GM18499 (cell line): ENCODE results near the gene SLC6A13.

ENCODE experiments used
- ATAC-seq: cut with Tn5 transposase; IDR thresholded peaks from one replicate; pipeline ENCODE4 v1.9.1; 2021; ENCODE audit warnings: moderate number of reproducible peaks; ENCODE audit not compliant: insufficient read depth, unreplicated experiment

SLC6A13 gene

DNA sequence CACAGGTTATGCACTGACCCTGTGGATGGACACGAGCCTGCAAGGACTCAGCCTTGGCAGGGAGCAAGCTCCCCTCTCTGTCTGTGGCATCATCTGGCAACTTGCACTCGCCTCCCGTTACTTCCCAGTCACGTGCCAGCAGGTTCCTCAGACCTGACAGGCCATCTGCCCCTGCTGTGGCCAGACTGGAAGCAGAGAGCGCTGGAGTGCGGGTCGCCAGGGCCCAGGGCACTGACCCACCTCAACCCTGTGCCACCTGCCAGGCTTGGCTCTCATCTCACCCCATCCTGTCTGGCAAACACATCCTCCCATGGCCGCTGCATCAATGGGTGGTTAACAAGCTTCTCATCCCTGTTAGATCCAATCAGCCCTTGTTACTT lies 77.1 kb downstream of the SLC6A13 start:
- no peak for ATAC-seq

DNA sequence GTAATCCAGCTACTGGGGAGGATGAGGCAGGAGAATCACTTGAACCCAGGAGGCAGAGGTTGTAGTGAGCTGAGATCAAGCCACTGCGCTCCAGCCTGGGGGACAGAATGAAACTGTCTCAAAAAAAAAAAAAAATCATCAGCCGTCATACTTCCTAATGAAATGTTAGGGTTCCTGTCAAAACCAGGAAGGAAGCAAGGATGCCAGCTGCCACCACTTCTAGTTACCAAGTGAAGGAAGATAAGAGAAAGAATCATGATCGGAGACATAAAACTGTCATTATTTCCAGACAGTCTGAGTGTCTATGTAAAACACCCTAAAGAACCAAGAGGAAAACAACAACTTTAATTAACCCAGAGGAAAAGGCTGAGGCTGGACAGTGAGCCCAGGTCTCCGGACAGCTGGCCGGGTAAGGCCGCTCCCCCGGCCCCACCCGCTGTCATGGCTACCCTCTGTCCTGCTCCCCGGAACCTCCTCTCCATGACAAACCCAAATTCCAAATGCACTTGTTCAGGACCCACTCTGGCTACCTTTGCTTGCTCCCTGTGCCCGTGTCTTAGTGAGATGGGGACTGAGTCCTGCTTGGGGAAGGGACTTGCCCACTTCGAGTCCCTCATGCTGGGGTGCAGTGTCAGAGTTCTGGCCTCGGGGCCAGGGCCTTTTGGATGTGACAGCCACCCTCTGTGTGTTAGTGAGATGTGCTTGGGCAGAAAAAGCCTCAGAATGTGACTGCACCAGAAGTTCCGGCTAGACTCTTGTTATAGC lies 77.6 kb downstream of the SLC6A13 start:
- ATAC-seq: no peak

DNA sequence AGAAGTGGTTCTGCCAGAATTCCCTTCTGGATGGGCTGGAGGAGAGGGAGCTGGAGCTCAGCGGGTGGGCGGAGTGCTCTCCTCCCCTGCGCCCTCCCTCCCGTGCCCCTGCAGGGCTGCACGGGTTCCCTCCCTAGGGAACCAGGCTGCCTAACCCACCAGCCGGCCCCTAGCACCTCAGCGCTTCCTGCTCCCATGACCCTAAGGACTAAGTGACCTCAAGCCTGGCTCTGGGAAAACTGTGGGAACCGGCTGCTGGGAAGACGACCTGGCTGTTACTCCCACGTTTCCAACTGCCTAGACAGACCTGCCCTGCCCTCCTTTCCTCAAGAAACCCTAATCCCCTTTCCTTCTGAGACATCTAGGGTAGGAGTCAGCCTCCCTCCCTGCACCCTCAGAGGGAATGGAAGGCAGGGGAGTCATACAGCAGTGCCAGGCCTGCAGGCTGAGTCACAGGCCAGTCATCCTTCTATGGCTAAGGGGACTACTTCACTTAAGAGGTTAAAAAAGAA lies 80.2 kb downstream of the SLC6A13 start:
- no peak for ATAC-seq

DNA sequence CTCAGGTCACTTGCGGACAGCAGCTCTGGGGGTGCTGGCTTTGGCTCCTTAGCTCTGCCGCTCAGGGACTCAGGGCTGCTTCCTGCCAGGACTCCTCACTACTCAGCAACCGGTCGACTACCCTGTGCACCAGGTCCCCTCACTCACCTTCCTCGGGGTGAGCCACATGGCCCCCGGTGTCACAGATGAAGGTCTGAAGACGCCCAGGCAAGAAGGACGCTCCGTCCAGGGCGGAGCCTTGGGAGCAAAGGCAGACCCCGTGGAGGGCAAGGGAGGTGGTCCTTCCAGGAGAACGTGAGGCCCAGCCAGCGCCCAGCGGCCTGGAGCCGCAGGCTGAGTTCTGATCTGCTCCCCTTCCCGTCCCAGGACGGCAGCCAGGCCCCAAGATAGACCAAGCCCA lies 80.7 kb downstream of the SLC6A13 start:
- no peak for ATAC-seq

DNA sequence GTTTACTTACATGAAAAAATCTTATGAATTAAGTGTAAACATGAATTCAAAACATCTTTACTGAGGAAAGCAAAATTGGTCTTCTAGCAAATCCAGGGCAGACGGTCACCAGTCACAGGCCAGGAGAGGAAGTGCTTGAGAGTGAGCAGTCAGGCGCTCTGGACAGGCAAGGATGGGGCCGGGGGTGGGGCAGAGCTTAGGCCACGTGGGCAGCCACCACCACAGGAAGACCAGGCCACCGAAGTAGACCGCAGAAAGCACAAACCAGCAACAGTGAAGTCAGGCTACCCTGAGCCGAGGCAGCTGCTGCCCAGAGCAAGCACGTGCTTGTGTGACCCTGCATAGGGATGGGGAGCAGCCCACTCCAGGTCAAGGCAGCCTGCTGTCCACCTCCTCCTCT lies 82.2 kb downstream of the SLC6A13 start:
- no peak for ATAC-seq

DNA sequence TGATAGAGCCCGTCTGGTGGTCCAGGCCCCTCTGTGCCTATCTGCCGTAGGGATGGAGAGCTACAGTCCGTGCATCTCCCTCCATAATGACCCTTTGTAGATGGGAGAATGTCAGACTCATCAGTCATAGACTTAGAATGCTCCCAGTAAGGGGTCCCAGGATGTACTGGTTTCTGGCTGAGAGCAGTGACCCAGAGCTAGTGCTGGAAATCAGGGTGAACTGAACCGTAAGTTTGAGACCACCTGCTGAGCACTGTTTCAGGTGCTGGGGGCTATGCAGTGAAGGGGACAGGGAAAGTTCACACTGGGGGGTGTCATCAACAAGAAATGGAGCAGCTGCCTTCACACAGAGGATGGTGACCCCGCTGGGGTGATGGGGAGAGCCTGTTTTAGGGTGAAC lies 82.8 kb downstream of the SLC6A13 start:
- ATAC-seq: no peak

DNA sequence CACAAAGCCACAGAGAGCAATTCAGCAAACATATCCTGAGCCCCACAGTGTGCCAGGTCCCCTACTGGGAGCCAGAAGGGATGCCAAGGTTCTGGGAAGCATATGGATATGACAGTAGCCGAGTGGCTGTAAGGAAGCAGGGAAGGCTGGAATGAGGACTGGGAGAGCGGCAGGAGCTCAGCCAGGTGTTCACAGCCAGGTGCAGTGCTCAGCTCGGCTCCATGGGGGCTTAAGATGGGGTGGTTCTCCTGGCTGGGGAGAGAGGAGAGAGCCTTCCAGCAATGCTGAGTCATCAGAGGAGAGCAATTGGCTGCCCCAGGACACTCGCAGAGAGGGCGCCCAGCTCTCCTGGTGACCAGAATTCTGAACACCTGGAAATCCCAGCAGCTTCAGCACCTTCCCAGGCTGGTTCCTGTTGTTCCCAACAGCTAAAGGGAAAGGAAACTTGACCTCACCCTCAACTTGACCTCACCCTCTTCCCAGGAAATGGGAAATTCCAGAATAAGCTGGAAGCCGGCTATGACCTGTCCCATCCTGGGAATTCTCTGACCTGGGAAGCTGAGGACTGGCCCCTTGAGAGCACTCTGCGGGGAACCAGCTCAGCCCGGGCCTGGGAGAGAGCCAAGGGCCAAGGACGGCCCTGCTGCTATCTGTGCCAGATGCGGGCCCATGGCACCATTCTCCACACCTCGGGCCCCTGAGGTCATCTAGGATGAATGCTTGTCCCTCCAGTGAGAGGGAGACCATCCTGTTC lies 83.3 kb downstream of the SLC6A13 start:
- no peak for ATAC-seq

DNA sequence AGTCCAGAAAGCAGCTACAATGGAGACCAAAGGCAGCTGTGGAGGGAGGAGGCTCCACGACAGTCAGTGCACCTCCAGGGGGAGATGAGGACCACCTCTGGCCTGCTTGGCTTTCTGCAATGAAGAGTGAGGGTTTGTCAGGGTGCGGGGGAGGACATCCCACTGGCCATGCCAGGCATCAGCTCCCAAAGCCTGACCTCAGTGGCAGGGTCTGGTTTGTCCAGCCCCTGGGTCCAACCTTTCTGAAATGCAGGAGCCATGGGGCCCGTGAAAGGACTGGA lies 83.9 kb downstream of the SLC6A13 start:
- no peak for ATAC-seq

DNA sequence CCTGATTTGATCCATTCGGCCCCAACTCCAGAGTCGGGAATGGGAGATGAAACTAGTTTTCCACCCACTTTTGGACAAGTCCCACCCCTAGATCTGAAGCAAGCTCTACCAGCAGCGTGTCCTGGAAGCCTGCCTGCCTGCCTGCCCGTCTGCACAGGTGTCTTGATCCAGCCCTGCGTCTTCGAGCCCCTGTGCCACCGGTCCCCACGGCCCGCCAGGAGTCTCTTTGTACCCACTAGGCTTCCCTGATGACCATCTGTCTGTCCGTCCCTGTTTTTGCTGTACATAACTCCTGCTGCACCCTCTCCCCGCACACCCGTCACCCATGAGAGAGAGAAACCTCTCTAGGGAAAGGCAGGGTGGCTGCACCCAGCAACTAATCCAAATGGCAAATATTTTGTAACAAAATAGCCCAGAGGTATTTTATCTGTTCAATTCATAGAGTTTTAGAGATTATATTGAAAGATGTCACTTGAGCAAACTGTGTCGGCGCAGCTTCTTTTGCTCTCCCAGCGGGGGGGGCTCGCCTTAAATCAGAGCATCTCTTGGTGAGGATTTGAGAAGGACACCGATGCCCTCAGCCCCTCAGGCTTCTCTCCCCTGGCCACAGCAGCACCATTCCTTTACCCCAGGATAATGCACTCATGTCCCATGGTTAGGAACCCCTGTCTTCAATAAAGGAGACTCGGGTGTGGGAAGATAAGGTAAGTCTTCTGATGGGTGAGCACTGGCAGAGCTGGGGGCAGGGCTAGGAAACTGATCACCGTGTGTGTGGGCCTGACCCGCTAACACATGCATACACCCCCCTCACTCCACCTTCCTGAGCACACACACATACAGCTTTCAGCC lies 84.4 kb downstream of the SLC6A13 start:
- ATAC-seq: no peak

DNA sequence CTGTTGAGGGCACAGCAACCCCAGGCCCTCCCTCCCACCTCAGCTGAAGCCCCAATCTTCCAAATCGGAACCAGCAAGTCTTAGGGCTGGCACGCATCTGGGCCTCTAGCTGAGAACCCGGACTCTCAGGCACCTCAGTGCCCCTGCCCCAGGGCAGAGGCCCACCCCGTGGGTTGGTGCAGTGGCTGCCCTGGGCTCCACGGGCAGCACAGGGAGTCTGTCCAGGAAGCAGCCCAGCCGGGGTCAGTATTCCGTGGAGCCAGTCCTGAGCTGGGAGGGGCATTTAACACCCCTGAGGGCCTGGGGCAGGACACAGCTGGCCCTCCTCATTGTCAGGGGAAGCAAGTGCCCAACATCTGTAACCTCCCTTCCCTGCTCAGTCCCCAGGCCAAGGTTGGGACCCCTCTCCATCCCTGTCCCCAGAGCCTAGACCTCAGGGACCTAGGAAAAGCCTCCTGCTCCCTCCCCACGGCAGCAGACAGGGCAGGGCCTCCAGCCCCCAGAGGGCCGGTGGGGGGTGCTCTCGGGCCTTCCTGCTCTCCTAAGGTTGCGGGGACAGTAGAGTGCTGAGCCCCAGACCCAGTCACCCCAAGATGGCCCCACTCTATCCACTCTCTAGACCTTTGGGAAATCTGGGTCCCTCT lies 85.2 kb downstream of the SLC6A13 start:
- no peak for ATAC-seq

DNA sequence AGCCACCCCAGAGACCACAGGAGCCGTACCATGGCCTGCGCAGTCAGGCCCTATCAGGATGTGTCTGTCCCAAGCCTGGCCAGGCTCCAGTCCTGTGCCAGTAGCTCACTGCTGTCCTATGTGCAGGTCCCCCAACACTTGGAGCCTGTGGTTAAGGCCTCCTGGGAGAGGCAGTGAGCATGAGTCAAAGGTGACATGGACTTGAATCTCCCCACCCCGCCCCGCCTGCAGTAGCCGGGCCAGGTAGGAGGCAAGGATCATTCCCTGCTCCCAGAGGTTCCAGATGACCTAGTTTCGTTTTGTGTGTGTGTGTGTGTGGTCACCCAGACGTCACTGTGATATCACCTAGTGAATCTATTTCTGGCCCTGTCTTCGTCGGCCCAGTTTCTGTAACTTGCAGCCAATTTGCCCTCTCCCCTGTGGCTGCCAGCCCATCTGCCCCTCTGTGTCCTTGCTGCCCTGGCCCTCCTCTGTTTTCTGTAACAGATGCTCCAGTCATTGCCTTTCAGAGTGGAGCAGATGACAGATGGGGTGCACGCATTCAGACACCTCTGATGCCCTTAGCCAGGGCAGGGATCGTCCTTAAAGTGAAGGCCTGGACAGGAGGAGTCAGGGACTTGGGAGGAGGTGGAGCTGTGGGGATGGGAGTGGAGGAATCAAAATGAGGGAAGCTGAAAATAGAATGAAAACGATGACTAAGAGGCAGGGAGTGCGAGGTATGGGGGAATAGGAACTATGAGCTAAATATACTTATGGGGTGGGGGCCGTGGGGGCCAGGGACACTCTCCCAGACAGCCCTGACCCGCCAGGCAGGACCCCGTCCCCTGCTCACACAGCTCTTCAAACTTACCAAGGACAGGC lies 86.1 kb downstream of the SLC6A13 start:
- no peak for ATAC-seq

DNA sequence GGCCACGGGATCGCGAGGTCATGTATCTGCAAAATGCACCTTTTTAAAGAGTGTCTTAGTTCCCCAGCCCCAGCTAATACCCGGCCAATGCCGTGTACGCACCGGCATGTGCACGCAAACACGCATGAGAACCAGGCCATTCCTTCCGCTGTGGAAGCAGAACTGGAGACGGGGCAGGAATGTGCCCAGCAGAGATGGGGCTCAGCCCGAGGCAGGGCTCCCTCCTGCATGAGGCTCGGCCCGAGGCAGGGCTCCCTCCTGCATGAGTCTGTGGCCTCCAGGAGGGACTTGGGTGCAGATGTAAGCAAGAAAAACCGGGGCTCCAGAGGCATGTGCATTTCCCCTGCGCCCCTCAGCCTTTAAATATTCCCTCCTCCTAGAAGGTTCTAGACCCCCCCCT lies 86.9 kb downstream of the SLC6A13 start:
- ATAC-seq: no peak

DNA sequence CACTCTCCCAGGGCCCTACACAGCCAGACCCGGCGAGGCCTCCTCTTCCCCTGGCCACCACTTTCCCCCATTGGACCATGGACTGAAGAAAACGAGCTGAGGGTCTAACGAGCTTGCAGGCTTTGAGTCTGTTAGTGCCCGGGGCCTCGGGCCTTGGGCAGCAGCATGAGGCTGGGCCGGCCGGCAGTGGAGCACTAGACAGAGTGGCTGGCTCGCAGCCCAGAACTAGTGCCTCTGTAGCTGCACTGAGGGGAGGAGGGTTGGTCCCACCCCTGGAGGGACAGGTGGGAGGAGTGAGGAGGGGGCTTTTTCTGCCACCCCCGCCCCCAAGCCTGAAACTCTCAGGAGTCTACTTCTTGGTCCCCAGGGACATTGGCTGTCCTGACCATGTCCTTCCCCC lies 87.4 kb downstream of the SLC6A13 start:
- no peak for ATAC-seq

DNA sequence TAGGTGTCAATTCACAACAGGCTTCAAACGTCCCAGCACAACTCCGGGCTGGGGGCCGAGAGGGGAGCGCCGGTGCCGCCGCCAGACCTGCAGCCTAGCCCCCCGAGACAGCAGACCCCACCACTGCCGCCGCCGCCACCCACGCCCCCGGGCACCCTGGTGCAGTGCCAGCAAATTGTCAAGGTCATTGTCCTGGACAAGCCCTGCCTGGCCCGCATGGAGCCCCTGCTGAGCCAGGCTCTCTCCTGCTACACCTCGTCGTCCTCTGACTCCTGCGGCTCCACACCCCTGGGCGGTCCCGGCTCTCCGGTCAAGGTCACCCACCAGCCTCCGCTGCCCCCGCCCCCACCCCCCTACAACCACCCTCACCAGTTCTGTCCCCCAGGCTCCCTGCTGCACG lies 88.0 kb downstream of the SLC6A13 start:
- ATAC-seq: no peak

DNA sequence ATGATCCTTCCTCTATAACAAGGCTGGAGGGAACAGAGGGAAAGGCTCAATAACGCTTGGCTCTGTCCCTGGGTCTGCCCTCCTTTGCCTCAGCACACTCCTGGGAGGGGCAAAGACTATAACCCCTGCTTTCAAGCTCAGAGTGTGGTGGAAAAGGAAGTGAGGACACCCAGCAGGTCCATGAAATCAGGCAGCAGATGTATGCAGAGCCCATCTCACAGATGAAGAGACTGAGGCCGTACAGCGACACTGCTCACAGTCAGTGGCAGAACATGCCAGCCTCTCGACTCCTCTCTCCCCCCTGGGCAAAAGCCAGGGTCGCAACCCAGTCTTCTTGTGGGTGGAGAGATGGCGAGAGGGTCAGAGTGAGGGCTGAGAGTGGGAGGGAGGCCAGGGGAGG lies 88.5 kb downstream of the SLC6A13 start:
- ATAC-seq: no peak

DNA sequence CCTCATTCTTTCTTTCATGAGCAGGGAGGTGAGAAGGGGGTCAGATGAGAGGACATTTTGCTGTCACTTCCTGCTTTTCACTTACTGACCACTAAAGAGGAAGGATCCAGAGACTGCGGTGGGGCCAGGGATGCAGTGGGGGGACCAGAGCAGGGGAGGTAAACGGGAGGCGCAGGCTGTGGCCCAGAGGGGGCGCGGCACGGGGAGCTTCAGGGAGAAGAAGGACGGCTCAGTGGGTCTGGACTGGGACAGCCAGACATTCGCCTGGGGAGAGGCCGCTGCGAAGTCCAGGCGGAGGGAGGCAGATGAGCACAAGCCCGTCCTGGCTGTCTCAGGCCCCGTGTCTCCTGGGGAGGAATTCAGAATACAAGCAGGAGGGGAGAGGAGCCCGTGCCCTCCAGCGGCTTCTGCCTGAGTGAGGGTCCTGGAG lies 89.9 kb downstream of the SLC6A13 start:
- ATAC-seq: no peak

DNA sequence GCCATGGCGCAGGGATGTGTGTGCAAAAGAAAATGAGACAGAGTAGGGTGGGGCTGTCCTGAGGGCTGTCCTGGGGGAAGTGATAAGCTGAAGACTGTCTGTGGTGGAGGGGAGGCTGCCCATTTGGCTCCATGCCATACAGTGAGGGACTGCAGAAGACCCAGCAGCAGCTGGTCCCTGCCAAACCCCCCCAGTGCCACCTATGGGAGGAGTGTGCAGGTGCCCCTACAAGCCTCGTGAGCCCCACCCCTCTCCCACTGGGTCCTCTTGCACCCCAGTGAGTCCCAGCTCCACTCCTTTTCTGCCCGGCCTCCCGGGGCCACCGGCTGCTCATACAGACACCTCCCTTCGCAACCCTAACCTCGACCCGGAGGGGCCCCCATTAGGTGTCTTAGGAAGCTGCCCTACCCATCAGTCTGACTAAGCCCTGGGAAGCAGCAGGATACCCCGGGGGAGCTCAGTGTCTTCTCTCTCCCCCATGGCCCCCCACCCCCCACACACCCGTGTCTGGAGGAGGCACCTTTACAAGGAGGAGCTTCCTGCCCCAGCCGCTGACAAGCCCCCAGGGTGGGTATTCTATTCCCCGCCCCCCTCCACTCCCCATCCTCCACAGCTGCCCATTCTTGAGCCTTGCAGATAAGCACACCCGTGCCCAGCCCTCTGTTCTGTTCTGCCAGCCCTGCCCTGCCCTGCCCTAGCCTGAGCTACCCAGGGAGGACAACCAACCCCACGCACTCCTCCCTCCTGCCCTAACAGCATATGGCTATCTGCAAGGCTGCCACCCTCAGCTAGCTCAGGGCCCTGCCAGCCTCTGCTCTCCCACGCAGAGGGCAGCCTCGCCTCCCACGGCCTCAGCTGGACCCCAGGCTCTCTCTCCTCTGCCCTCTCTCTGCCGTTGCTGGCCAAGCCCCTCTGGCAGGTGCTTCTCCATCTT lies 90.6 kb downstream of the SLC6A13 start:
- no peak for ATAC-seq

DNA sequence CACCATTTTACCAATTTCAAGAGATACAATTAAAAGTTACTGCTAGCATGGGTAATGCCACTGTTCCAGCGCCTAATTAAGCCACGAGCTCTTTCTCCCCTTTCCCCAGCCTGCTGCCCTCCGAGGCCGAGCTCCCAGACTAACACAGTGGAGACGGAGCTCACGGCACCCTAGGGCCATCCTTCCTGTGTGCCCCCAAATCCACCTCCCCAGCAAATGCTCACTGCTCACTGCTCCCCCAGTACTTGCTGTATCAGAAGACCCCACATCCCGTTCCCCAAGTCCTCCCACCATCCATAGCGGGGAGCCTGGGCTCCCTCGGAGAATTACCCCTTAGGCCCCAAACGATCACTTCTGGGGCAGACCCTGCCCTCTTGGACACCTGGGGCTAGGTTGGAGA lies 91.4 kb downstream of the SLC6A13 start:
- no peak for ATAC-seq
